NT2/D1 (cell line): Measurements from ENCODE around the gene HMHB1.

Source experiments
- SUZ12 ChIP-seq: IDR thresholded peaks from 2 replicates; pipeline ENCODE4 v1.6.1; 2011; ENCODE audit not compliant: insufficient read length, insufficient read depth; ENCODE audit errors: extremely low read depth
- YY1 ChIP-seq: IDR thresholded peaks from 2 replicates; pipeline ENCODE4 v1.6.1; 2011; ENCODE audit not compliant: insufficient read length, insufficient read depth
- ZNF274 ChIP-seq: IDR thresholded peaks from 2 replicates; pipeline ENCODE4 v1.6.1; 2011; ENCODE audit warnings: mild to moderate bottlenecking, low read depth, low read length

- TF ChIP-seq SUZ12 (no peak), ZNF274 (no peak), YY1 (no peak)
Measured at GRCh38 chr5:143841446-143841845, 29.5 kb downstream of the HMHB1 start.
